ENCODE data around the gene PTPRH.

DNA sequence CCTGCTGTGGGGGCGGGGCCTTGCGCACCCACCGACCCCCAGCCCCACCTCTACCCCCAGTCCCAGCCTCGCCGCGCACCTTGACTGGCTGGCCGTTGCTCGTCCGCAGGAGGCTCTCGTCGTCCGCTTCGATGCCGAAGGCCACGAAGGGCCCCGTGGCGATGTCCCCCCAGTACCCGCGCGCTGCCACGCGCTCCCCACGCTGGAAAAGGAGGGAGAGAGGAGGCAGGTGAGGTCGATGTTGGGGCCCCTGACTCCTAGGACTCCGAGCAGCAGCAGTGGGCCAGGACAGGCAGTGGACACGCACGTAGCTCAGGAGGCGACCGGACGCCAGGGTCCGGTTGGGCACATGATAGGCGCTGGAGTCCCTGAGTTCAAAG, 48.3 kb downstream of the PTPRH start:
- no peak for TF ChIP-seq POLR2AphosphoS5 (IDR thresholded peaks at IDR 0.05)
- no peak for TF ChIP-seq EP300 (IDR thresholded peaks at IDR 0.05)
- TF ChIP-seq, protein P1, sequence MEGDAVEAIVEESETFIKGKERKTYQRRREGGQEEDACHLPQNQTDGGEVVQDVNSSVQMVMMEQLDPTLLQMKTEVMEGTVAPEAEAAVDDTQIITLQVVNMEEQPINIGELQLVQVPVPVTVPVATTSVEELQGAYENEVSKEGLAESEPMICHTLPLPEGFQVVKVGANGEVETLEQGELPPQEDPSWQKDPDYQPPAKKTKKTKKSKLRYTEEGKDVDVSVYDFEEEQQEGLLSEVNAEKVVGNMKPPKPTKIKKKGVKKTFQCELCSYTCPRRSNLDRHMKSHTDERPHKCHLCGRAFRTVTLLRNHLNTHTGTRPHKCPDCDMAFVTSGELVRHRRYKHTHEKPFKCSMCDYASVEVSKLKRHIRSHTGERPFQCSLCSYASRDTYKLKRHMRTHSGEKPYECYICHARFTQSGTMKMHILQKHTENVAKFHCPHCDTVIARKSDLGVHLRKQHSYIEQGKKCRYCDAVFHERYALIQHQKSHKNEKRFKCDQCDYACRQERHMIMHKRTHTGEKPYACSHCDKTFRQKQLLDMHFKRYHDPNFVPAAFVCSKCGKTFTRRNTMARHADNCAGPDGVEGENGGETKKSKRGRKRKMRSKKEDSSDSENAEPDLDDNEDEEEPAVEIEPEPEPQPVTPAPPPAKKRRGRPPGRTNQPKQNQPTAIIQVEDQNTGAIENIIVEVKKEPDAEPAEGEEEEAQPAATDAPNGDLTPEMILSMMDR (IDR thresholded peaks at IDR 0.05), result no peak
- no peak for TF ChIP-seq POLR2A (IDR thresholded peaks at IDR 0.05)

Data from gastroesophageal sphincter (tissue), 3 donors.